Endometrial microvascular endothelial cells (primary cell): ENCODE data around the gene MUC15. TPM values are rescaled to one million over a fixed set of nuclear protein-coding genes. Genes with fewer than 3 reads are reported as not detected.

Source experiments
- in situ Hi-C: cut with HindIII; loops from 2 replicates; pipeline ENCODE4 v1.10.0; 2017; ENCODE audit warnings: low sequenced_read_pairs, low pct_unique_long_range_greater_than_20kb; ENCODE audit errors: inconsistent ontology term
- total RNA-seq: library from RNA; depleted of rRNA; stranded (reverse); fragments of >200 nt; gene quantifications from one replicate; pipeline ENCODE4 v1.2.3, GENCODE V29; 2015; ENCODE audit errors: inconsistent ontology term

Gene MUC15
- total RNA-seq, 1 donor from 2014 or later, result not detected

GRCh38 chr11:26578998-26579661 lies 7.1 kb upstream of the MUC15 start:
- in situ Hi-C loops, result no loop called here

GRCh38 chr11:26575946-26576345 lies 3.9 kb upstream of the MUC15 start:
- in situ Hi-C loops, result no loop called here

- in situ Hi-C loops, result no loop called here
Observed at GRCh38 chr11:26573896-26574295, 1.8 kb upstream of the MUC15 start.

GRCh38 chr11:26572770-26573402 lies 823 bp upstream of the MUC15 start:
- in situ Hi-C loops, result no loop called here

- in situ Hi-C loops, result no loop called here
Observed at GRCh38 chr11:26569646-26570045, 2.4 kb downstream of the MUC15 start.

GRCh38 chr11:26558190-26558589 lies 13.9 kb downstream of the MUC15 start:
- in situ Hi-C loops, result no loop called here

- in situ Hi-C loops, result no loop called here
Observed at GRCh38 chr11:26557666-26558065, 14.4 kb downstream of the MUC15 start.

GRCh38 chr11:26556582-26556981 lies 15.5 kb downstream of the MUC15 start:
- in situ Hi-C loops, result no loop called here

- in situ Hi-C loops, result no loop called here
Observed at GRCh38 chr11:26554455-26554854, 17.6 kb downstream of the MUC15 start.

GRCh38 chr11:26553182-26553581 lies 18.9 kb downstream of the MUC15 start:
- in situ Hi-C loops, result no loop called here

GRCh38 chr11:26551186-26551801 lies 20.8 kb downstream of the MUC15 start:
- in situ Hi-C loops, result no loop called here

- in situ Hi-C loops, result no loop called here
Observed at GRCh38 chr11:26550022-26550421, 22.0 kb downstream of the MUC15 start.

GRCh38 chr11:26549176-26549575 lies 22.9 kb downstream of the MUC15 start:
- in situ Hi-C loops, result no loop called here

- in situ Hi-C loops, result no loop called here
Observed at GRCh38 chr11:26541870-26542269, 30.2 kb downstream of the MUC15 start.

GRCh38 chr11:26539517-26539916 lies 32.5 kb downstream of the MUC15 start:
- in situ Hi-C loops, result no loop called here

- in situ Hi-C loops, result no loop called here
Observed at GRCh38 chr11:26537341-26537740, 34.7 kb downstream of the MUC15 start.

GRCh38 chr11:26527685-26528084 lies 44.4 kb downstream of the MUC15 start:
- in situ Hi-C loops, result no loop called here

GRCh38 chr11:26522912-26523610 lies 49.0 kb downstream of the MUC15 start:
- in situ Hi-C loops, result no loop called here

- in situ Hi-C loops, result no loop called here
Observed at GRCh38 chr11:26519469-26519868, 52.6 kb downstream of the MUC15 start.

GRCh38 chr11:26512196-26512595 lies 59.9 kb downstream of the MUC15 start:
- in situ Hi-C loops, result no loop called here
